Stimulated activated CD4-positive, alpha-beta T cell treated with anti-CD3 and anti-CD28 coated beads, Interleukin-4, amount 100 ng/mL, for 1 hour (primary cell): ENCODE data around the gene BRINP3.

Experiments
- DNase-seq: peaks from one replicate; pipeline ENCODE4 v3.0.0-alpha.2; 2020

The BRINP3 gene

GRCh38 chr1:190303501-190303900 is 174.2 kb downstream of the BRINP3 start:
- no peak for DNase-seq

GRCh38 chr1:190296453-190296852 is 181.2 kb downstream of the BRINP3 start:
- DNase-seq, result no peak

GRCh38 chr1:190289897-190290296 is 187.8 kb downstream of the BRINP3 start:
- DNase-seq, result no peak

- DNase-seq, result no peak
Observed at GRCh38 chr1:190286111-190286510, 191.6 kb downstream of the BRINP3 start.

- DNase-seq, result no peak
Observed at GRCh38 chr1:190277107-190277506, 200.6 kb downstream of the BRINP3 start.

GRCh38 chr1:190274721-190275120 is 202.9 kb downstream of the BRINP3 start:
- DNase-seq, result no peak

GRCh38 chr1:190273161-190273560 is 204.5 kb downstream of the BRINP3 start:
- no peak for DNase-seq

GRCh38 chr1:190262538-190262937 is 215.1 kb downstream of the BRINP3 start:
- no peak for DNase-seq

GRCh38 chr1:190259424-190259823 is 218.2 kb downstream of the BRINP3 start:
- DNase-seq, result no peak

- DNase-seq, result no peak
Observed at GRCh38 chr1:190258003-190258402, 219.7 kb downstream of the BRINP3 start.

- no peak for DNase-seq
Observed at GRCh38 chr1:190252046-190252445, 225.6 kb downstream of the BRINP3 start.

GRCh38 chr1:190250368-190250767 is 227.3 kb downstream of the BRINP3 start:
- DNase-seq, result no peak

- DNase-seq, result no peak
Observed at GRCh38 chr1:190244406-190244805, 233.3 kb downstream of the BRINP3 start.

GRCh38 chr1:190243056-190243455 is 234.6 kb downstream of the BRINP3 start:
- DNase-seq, result no peak

GRCh38 chr1:190226006-190226405 is 251.7 kb downstream of the BRINP3 start:
- no peak for DNase-seq

GRCh38 chr1:190212450-190212849 is 265.2 kb downstream of the BRINP3 start:
- no peak for DNase-seq

GRCh38 chr1:190207733-190208132 is 269.9 kb downstream of the BRINP3 start:
- DNase-seq, result no peak

- no peak for DNase-seq
Observed at GRCh38 chr1:190205713-190206112, 272.0 kb downstream of the BRINP3 start.

- no peak for DNase-seq
Observed at GRCh38 chr1:190196020-190196419, 281.6 kb downstream of the BRINP3 start.

- DNase-seq, result no peak
Observed at GRCh38 chr1:190193508-190194115, 284.1 kb downstream of the BRINP3 start.

GRCh38 chr1:190192627-190193026 is 285.0 kb downstream of the BRINP3 start:
- DNase-seq, result no peak

GRCh38 chr1:190183588-190183987 is 294.1 kb downstream of the BRINP3 start:
- no peak for DNase-seq

- DNase-seq, result no peak
Observed at GRCh38 chr1:190179817-190180216, 297.8 kb downstream of the BRINP3 start.

GRCh38 chr1:190178827-190179226 is 298.8 kb downstream of the BRINP3 start:
- DNase-seq, result no peak

- DNase-seq, result no peak
Observed at GRCh38 chr1:190177555-190177954, 300.1 kb downstream of the BRINP3 start.

GRCh38 chr1:190176776-190177175 is 300.9 kb downstream of the BRINP3 start:
- DNase-seq, result no peak
